NAMALWA (cell line): Measurements from ENCODE around the gene INO80C.

Source experiments
- DNase-seq: peaks from one replicate; pipeline ENCODE4 v3.0.0-alpha.2; 2015; ENCODE audit warnings: low spot score

Gene INO80C

GRCh38 chr18:35424356-35424755 lies 73.4 kb downstream of the INO80C start:
- no peak for DNase-seq

GRCh38 chr18:35422237-35422636 lies 75.5 kb downstream of the INO80C start:
- DNase-seq, result no peak

GRCh38 chr18:35418610-35419009 lies 79.2 kb downstream of the INO80C start:
- DNase-seq, result no peak
